Mesothelial cell of epicardium (in vitro differentiated cells): Measurements from ENCODE around the gene RHBDD1. TPM values are rescaled to one million over a fixed set of nuclear protein-coding genes. Genes with fewer than 3 reads are reported as not detected.

Experiments used
- DNase-seq, 2 experiments: peaks; one replicate each; pipeline ENCODE4 v3.0.0; 2021; ENCODE audit warnings: low spot score in 2 of 2; ENCODE audit not compliant: unreplicated experiment in 2 of 2
- H3K27ac Mint-ChIP-seq: 2 replicates; pipeline ENCODE4 v1.8.0; 2021; ENCODE audit warnings: mixed read lengths
- H3K27me3 Mint-ChIP-seq: 2 replicates; pipeline ENCODE4 v1.8.0; 2021; ENCODE audit warnings: low read depth, mixed read lengths
- H3K36me3 Mint-ChIP-seq: 2 replicates; pipeline ENCODE4 v1.8.0; 2021; ENCODE audit warnings: mixed read lengths
- H3K4me1 Mint-ChIP-seq: 2 replicates; pipeline ENCODE4 v1.8.0; 2021; ENCODE audit warnings: mixed read lengths
- H3K4me3 Mint-ChIP-seq: 2 replicates; pipeline ENCODE4 v1.8.0; 2021; ENCODE audit warnings: mild to moderate bottlenecking, moderate library complexity, mixed read lengths
- H3K9me3 Mint-ChIP-seq: 2 replicates; pipeline ENCODE4 v1.8.0; 2021; ENCODE audit warnings: mixed read lengths
- CTCF ChIP-seq: fragments of 200-600 bp; sonication (generic); IDR thresholded peaks from one replicate; pipeline ENCODE4 v1.5.0; 2021; ENCODE audit warnings: antibody characterized with exemption; ENCODE audit not compliant: unreplicated experiment
- total RNA-seq: library from RNA; stranded (reverse); gene quantifications from 3 replicates; pipeline ENCODE4 v1.2.1, GENCODE V29; 2021

RHBDD1 gene
- total RNA-seq, 1 donor from 2014 or later: 42.2 TPM

- H3K27me3 Mint-ChIP-seq: no peaks in the 10 kb centered on the region
- H3K4me1 Mint-ChIP-seq: no peaks in the 10 kb centered on the region
- DNase-seq: no peak
- H3K27ac Mint-ChIP-seq: no peak overlapping the region
- no peak for TF ChIP-seq CTCF
- H3K4me3 Mint-ChIP-seq: no peak overlapping the region
- H3K36me3 Mint-ChIP-seq: peaks cover 13% of the 10 kb centered on the region
- peaks cover 4% of the 10 kb centered on the region for H3K9me3 Mint-ChIP-seq
Observed at GRCh38 chr2:227004482-227004881, 168.6 kb downstream of the RHBDD1 start.

GRCh38 chr2:227006189-227006897 is 170.5 kb downstream of the RHBDD1 start:
- no peak overlapping the region for H3K27ac Mint-ChIP-seq
- TF ChIP-seq CTCF: no peak
- no peaks in the 10 kb centered on the region for H3K4me1 Mint-ChIP-seq
- H3K27me3 Mint-ChIP-seq: no peaks in the 10 kb centered on the region
- no peak for DNase-seq
- no peaks in the 10 kb centered on the region for H3K36me3 Mint-ChIP-seq
- no peak overlapping the region for H3K4me3 Mint-ChIP-seq
- H3K9me3 Mint-ChIP-seq: peaks cover 4% of the 10 kb centered on the region

GRCh38 chr2:227007148-227007547 is 171.3 kb downstream of the RHBDD1 start:
- no peak overlapping the region for H3K4me3 Mint-ChIP-seq
- no peak for DNase-seq
- no peaks in the 10 kb centered on the region for H3K4me1 Mint-ChIP-seq
- H3K9me3 Mint-ChIP-seq: peaks cover 4% of the 10 kb centered on the region
- H3K36me3 Mint-ChIP-seq: no peaks in the 10 kb centered on the region
- TF ChIP-seq CTCF: no peak
- H3K27me3 Mint-ChIP-seq: no peaks in the 10 kb centered on the region
- H3K27ac Mint-ChIP-seq: no peak overlapping the region

- Mint-ChIP-seq H3K27me3 (no peaks in the 10 kb centered on the region), H3K4me3 (no peak overlapping the region), H3K4me1 (no peaks in the 10 kb centered on the region), H3K9me3 (peaks cover 4% of the 10 kb centered on the region), H3K27ac (no peak overlapping the region), H3K36me3 (no peaks in the 10 kb centered on the region)
- TF ChIP-seq CTCF: no peak
- no peak for DNase-seq
Observed at GRCh38 chr2:227007940-227008339, 172.1 kb downstream of the RHBDD1 start.

- DNase-seq: no peak
- TF ChIP-seq CTCF: no peak
- Mint-ChIP-seq H3K27ac (no peak overlapping the region), H3K4me1 (no peaks in the 10 kb centered on the region), H3K36me3 (no peaks in the 10 kb centered on the region), H3K27me3 (no peaks in the 10 kb centered on the region), H3K9me3 (no peaks in the 10 kb centered on the region), H3K4me3 (no peak overlapping the region)
Observed at GRCh38 chr2:227010433-227010832, 174.6 kb downstream of the RHBDD1 start.
